Upper lobe of left lung (tissue), 4 donors: ENCODE data around the gene SLC9A7.

ENCODE experiments used
- POLR2AphosphoS5 ChIP-seq, 2 donors: sonication (generic); formaldehyde crosslinking; IDR thresholded peaks; one replicate each; pipeline ENCODE4 v1.5.1; 2017; ENCODE audit warnings: antibody characterized with exemption in 2 of 2
- TF ChIP-seq, protein P1 (sequence below), 6 experiments: fragments of 450-650 bp in 4 of 6; fragments of 200-600 bp in 2 of 6; sonication (generic) in 2 of 6; IDR thresholded peaks; one replicate each; pipeline ENCODE4 v1.5.1; 2016 to 2019; ENCODE audit warnings: antibody characterized with exemption in 6 of 6

DNA sequence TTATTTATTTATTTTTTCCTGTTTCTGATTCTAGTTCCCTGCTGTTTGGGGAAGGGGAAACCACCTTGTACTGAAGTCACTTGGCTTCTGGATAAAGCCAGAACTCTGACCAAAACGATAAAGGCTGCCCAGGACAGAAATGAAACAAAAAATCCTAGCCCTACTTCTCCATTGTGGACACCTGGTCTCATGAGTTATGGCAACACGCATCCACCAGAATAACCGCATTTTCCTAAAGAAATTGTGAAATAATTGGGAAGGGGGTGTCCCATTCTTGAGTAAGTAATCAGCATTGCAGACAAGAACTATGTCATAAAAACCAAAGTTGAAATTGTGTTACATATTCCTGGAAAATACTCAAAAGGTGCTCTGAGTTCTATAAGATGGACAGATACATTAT lies 42.1 kb downstream of the SLC9A7 start:
- TF ChIP-seq POLR2AphosphoS5 (IDR thresholded peaks at IDR 0.05) = no peak
- TF ChIP-seq, protein P1, sequence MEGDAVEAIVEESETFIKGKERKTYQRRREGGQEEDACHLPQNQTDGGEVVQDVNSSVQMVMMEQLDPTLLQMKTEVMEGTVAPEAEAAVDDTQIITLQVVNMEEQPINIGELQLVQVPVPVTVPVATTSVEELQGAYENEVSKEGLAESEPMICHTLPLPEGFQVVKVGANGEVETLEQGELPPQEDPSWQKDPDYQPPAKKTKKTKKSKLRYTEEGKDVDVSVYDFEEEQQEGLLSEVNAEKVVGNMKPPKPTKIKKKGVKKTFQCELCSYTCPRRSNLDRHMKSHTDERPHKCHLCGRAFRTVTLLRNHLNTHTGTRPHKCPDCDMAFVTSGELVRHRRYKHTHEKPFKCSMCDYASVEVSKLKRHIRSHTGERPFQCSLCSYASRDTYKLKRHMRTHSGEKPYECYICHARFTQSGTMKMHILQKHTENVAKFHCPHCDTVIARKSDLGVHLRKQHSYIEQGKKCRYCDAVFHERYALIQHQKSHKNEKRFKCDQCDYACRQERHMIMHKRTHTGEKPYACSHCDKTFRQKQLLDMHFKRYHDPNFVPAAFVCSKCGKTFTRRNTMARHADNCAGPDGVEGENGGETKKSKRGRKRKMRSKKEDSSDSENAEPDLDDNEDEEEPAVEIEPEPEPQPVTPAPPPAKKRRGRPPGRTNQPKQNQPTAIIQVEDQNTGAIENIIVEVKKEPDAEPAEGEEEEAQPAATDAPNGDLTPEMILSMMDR (IDR thresholded peaks at IDR 0.05) = no peak
